ENCODE data around the gene PHF21B.
"Not testable (repeated sequence)": the region's sequence is repeated elsewhere in the genome, so short reads cannot be mapped to it uniquely, and the experiment has no call there.

Gene PHF21B

DNA sequence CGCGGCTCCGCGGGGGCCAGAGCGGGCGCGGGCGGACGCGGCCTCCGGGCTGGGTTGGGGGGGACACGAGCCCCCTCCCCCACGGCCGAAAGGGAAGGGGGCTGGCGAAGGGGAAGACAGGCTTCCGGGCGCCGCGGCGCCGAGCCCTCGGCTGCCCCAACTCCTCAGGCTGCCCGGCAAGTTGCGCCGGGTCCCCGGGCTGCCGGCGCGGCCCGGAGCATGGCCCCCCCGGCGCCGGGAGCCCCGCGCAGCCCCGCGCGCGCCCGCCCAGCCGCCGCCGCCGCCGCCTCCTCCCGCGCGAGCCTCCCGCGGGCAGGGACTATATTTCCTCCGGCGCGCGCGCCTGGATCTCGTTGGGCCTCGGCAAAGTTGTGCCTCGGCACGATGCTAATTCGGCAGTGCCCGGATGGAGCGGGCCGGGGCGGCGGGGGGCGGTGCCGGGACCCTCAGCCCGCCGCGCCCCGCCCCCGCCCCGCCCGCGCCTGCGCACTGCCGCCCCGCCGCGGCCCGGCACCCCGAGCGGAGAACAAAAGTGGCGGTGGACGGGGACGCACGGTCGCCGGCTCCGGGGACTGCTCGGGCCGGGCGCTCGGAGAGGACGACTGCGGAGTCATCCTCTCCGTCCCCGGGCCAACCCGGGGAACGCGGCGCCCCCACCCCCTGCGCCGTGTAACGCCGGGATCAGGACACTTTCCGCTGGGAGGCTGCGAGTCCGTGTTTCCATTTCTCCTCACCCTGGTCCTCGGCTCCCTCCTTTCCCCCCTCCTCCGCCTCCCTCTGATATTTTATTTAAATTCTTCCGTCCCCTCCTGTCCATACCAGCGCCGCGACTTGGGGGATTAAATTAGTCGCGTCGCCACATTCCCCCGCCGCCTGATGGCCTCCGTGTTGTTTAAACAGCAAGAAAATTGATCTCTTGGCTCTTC is at the start of gene PHF21B:
TSS of gene PHF21B (minus strand) at position 400 of the 926 bp plus-strand sequence. CDS start 456 bp downstream, outside the sequence.
- DNase-seq, result no peak

DNA sequence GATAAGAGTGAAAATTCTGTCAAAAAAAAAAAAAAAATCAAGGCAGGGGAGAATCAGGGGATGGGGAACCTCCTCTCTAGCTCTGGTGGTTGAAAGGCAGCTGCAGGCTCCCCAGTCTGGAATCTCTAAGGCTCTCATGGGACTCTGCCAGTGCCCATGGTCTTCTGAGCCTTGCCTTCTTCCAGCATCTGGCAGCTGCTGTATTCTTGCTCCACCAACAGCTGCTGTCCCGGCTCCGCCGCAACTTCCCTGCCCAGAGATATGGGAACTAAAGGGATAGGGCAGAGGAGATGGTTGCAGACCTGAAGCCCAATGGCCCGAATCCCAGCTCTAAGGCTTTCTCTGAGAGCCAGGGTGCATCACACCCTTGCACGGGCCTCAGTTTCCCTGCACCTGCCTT is 49.5 kb upstream of the PHF21B start:
- DNase-seq, result no peak

DNA sequence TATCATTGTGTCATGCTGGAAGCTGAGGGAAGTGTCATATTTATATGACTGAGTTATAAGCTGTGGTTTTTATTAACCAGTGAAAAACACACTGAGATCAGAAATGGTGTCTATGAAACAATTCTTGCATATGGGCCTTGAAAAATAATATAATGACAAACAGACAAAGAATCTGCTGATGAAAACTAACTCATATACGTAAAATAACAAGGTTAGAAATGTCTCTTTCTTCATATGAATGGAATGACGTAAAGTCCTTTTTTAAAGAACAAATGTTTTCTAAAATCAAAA is 48.8 kb upstream of the PHF21B start:
- DNase-seq, result no peak

DNA sequence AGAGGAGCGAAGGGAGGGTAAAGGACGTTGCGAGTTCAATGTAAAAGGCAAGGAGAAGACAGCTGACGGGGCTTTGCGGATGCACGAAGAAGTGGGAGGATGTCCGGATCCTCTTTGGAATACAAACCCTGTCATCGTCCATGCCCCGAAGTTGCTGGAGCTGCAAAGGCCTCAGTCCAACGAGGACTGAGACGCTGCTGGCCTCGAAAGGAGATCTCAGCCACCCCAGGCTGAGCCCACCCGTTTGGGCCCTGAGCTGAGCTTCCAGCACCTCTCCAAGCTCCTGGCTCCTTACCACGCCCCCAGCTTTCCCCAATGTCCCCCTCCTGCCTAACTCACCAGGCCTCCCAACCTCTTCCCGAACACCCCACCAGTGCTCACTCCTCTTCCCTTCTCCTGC is 46.1 kb upstream of the PHF21B start:
- no peak for DNase-seq

DNA sequence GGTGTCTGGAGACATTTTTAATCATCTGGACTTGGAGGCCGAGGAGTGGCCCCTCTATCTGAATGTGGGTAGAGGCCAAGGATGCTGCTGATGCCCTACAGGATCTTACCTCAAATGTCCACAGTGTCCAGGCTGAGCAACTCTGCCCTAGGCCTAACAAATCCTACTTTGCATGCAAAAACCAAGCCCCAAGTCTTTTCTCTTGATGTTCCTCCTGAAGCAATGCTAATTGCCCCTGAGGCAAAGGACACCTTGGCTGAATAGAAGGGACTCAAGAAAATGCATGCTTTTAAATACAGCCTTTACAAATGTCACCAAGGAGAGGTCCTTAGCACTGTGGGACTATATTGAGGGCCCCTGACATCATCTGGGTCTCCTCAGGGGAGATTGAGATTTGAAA is 43.8 kb upstream of the PHF21B start:
- no peak for DNase-seq

DNA sequence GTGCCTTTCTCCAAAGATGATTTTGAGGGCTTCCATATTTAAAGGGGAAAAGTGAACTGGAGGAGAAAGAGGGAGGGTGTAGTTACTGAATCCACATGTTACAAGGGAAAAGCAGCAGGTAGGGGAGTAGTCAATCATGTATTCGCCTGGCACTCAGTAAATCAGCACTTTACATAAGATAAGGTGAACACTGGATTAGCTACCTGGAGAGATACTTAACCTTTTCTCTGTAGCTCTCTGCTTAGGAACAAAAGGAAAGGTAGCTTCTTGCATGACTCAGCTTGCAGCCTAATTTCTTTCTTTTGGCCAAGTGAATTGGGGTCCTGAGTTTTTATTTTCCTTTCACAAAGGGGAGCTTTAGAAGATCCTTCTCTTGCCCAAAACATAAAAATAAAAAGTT is 43.3 kb upstream of the PHF21B start:
- DNase-seq, result no peak

DNA sequence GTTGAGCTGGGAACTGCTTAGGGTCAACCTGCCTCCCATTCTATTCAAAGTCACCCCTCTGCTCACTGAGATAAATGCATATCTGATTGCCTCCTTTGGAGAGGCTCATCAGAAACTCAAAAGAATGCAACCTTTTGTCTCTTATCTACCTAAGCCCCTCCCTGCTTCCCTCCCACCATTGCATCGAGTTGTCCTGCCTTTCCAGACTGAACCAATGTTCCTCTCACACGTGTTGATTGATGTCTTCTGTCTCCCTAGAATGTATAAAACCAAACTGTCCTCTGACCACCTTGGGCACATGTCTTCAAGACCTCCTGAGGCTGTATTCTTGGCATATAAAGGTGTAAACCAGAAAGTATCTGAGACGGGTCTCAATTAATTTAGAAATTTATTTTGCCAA is 42.9 kb upstream of the PHF21B start:
- DNase-seq, result not testable (repeated sequence)

DNA sequence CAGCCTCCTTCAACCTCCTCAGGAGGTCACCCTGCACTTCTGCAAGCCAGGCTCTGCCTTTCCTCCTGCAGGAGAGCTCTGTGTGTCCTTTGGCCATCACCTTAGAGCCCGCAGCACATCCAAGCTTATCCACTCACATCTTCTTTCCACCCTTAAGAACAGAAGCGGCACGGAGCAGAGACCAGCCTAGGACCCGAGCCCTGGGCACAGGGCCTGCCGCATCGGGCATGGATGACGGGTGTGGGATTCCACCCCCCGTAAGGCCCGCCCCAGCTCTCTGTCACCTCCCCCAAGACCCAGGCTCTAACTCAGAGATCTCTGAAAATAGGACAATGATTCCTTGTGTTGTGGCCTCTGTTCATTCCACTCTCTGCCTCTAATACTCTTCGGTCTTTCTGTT is 42.1 kb upstream of the PHF21B start:
- no peak for DNase-seq

DNA sequence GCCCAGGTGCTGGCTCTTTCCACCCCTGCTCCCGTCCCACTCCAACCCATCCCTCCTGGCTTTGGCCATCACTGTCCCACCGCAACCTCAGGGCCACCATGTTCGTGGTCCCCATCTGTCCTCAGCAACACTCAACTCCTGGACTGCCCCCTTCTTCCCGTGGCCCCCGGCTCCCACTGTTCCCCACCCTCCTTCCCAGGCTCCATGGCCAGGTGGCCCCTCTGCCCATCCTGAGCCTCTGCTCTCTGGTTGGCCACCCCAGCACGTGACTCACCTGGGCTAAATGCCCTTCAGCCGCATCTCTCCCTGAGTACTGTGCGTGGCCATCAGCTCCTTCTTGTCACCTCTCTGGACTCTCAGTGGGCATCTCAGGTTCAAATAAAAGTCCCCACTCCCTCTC is 41.6 kb upstream of the PHF21B start:
- DNase-seq, result no peak

DNA sequence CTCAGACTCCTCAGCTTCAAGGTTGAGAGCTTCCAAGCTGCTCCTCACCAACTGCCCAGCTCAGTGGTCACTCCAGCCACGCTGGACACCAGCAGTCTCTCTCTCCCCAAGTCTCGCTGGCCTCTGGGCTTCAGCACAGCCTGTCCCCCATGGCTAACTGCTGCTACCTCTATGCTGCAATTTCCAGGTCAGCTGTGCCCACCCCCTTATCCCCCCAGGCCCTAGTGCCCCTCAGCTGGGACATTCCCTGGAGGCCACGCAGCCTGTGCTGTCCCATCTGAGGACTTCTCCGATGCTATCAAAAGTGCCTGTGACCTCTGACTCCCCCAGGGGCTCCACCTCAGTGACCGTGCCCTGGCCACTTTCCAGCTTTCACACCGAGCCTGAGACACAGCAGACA is 37.5 kb upstream of the PHF21B start:
- DNase-seq, result no peak

DNA sequence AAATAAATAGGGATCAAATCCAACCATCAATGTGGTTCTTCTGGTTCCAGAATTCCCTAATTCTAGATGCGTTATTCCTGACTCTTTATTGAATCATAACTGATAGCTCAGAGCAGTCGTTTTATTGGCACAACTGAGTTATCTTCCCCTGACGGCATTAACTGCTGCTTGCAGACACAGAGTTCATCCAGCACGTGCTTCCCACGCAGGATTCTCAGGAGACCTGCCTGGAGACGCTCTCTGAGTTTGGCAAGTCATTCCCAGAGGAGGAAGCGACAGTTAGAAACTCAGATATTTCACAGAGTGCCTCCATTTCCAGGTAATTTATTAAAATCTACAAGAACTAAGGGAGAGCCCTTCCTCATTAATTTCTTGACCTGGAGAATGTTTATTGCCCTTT is 35.4 kb upstream of the PHF21B start:
- DNase-seq, result no peak

DNA sequence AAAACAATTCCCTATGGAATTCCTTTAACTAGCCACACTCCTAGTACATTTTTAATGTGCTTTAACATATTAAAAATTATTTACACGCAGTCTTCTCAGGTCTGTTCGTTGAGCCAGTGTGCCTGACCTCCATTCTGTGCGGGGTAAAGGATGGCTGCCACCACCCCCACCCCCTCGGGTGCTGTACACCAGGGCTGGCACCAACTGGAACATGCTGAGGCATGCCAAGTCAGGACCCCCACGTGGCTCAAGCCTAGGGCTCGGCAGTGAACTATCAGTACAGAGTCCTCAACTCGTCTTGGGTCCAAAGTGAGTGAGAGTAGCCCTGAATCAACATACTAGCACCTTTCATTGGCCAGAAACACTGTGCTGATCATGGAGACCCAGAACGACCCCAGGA is 32.5 kb upstream of the PHF21B start:
- no peak for DNase-seq

DNA sequence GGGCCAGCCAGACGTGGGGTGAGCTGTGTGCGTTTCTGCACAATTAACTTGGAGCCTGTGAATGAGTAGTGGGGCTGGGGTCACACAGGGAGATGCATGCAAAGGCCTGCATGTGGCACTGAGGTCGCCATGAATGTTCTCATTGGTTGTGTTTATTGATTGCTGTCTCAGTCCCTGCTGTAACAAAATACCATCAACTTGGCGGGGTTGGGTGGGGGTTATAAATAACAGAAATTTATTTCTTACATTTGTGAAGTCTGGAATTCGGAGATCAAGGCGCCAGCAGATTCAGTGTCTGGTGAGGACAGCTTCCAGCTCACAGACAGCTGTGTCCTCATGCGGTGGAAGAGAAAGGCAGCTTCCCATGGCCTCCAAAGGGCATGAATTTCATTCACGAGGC is 29.3 kb upstream of the PHF21B start:
- DNase-seq, result no peak

DNA sequence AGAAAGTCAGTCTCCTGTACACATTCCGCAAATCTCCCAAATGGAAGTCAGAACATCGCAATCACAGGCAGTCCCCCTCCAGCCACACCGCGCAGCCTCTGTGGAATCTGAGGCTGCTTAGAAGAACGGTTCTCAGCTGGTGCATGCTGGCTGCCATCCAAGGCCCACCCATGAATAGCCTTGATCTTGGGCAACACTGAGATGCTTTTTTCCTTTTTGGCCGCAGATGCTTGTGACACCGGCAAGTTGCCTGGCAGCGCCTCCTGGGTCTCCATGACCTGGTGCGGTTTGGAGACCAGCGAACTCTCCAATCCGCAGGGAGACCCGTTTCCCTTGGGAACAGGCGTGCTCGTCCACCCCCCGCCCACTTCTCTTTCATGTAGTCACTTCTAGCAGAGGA is 26.3 kb upstream of the PHF21B start:
- no peak for DNase-seq

DNA sequence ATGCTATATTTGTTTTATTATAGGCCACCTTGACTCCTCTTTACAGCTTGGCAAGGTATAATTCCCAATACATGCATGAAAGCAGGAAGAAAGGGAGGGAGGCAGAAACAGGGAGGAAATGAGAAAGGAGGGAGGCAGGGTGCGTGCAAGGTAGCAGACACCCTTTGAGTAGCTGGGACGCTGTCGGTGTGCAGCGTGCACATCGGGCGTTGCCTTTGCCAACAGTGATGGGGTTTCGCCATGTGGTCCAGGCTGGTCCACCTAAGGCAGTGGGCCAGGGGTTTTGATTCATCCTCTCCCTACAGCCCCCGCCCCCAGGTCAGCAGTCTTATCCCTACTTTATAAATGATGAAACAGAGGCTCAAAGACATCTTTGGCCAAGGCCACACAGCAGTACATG is 25.0 kb upstream of the PHF21B start:
- no peak for DNase-seq

DNA sequence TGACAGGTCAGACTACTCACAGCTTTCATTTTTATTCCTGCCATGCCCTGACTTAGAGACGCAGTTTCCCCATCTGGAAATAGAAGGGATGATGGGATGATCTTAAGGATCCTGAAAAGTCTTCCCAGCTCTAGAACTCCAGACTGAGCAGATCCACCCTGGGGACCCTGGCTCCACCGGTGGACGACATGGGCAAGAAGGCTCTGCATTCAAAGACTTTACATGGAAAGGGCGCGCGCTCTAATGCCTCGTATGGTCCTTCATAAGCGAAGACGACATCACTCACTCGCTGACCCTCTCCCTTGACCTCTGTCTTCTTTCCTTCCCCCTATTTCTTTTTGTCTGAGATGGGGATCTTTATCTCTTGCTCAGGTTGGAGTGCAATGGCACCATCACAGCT is 24.4 kb upstream of the PHF21B start:
- DNase-seq, result no peak

DNA sequence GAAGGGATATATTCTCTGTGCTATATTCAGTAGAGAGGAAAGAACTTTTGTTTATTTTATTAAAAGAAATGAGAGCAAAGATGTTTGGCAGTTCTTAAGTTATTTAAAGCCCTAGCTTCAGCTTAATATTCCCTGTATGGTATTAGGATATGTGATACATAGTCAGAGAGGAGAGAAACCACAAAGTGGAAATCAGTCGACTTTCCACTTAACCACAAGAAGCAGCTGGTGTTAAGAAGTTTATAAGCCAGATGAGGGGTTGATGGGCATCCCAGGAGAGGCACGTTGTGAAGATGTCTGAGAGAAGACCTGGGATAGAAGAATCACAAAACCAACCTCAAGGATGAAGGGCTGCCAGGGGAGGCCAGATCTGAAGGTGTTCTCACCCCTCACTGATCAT is 23.3 kb upstream of the PHF21B start:
- DNase-seq, result no peak

DNA sequence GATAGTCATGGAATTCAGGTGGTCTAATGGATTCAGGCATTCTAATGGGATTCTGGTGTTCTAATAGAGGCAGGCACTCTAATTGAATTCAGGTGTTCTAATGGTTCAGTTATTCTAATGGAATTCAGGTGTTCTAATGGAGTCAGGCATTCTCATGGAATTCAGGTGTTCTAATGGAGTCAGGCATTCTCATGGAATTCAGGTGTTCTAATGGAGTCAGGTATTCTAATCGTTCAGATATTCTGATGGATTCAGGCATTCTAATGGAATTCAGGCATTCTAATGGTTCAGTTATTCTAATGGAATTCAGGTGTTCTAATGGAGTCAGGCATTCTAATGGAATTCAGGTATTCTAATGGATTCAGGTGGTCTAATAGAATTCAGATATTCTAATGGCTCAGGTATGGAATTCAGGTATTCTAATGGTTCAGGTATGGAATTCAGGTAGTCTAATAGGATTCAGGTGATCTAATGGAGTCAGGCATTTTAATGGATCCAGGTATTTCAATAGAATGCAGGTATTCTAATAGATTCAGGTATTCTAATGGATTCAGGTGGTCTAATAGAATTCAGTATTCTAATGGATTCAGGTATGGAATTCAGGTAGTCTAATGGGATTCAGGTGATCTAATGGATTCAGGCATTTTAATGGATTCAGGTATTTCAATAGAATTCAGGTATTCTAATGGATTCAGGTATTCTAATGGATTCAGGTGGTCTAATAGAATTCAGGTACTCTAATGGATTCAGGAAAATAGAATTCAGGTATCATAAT is 22.0 kb upstream of the PHF21B start:
- DNase-seq, result no peak

DNA sequence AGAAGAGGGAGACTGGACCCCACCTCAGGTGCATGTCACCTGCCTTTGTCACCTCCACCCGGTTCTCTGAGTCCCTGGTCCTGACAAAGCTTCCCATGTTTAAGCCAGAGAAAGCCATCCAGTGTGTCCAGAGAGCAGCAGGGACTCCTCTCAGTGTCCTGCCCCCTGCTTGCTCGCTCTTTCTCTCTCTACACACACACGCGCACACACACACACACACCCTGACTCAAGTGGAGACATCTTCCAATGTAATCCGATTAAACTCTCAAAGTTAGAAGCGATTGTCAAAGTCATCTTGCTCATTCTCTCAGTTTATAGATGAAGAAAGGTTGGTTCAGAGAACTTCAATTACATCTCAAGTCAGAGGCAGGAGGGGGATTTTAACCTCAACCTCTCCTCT is 19.7 kb upstream of the PHF21B start:
- no peak for DNase-seq

DNA sequence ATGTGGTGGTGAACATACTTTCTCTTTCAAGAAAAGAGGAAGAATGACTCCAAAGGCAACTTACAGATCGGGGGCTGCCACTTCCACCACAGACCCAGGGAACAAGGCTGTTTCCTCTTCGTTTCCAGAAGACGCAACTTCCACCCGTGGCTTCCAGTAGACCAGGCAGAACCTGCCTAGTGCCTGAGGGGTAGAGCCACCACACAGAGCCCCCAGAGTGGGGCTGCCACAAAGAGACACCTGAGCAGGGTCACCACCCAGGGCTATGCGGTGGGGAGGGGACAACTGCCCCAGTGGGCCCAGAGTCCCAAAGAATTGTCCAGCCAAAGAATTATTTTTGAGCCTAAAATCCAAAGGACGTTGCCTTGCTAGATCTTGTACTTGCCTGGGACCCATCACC is 16.7 kb upstream of the PHF21B start:
- no peak for DNase-seq

DNA sequence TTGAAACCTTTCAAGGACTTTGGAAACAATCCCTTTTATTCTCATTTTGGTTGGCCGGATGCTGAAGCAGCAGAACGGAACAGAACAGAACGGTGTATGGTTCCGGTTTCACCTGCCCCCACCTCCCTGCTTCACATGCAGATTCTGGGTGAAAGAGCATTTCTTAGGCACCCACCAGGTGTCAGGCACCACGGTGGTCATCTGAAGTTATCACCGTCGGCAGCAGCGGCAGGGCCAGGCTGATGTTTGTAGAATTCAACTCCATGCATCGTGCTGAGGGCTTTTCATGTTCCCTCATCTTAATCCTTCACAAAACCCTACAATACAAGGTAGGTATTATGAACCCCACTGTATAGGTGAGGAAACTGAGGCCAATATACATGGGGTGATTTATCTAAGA is 13.6 kb upstream of the PHF21B start:
- DNase-seq, result no peak

DNA sequence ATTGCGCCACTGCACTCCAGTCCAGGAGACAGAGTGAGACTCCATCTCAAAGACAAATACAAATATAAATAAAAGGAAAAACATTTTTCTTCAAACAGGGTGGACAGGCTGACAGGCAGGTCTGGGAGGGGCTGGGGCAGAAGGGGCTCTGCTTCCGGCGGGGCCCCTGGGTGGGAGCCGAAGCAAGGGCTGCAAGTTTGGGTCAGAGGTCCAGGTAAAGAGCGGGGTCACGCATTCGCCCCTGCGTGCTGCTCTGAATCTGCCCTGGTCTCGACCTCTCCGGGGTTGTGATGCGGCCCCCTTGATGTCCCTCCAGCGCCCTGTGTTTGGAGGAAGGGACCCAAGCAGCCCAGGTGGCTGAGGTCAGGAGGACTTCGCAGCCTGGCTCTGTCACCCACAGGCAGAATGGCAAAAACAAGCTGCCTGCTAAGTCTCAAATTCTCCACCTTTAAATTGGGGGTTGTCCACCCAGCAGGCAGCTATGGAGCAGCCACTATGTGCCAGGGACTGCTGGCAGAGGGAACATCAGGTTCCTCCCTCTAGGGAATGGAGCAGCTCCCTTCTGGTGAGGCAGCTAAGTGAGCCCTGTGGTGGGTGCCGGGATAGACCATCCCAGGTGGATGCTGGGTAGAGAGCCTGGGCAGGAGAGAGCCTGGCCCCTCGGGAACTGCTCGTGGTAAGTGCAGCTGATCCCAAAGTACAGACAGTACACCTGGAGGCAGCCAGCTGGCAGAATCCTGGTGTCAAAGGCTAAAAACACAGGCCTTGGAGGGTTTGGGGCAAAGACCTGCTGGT is 10.3 kb upstream of the PHF21B start:
- DNase-seq, result no peak

DNA sequence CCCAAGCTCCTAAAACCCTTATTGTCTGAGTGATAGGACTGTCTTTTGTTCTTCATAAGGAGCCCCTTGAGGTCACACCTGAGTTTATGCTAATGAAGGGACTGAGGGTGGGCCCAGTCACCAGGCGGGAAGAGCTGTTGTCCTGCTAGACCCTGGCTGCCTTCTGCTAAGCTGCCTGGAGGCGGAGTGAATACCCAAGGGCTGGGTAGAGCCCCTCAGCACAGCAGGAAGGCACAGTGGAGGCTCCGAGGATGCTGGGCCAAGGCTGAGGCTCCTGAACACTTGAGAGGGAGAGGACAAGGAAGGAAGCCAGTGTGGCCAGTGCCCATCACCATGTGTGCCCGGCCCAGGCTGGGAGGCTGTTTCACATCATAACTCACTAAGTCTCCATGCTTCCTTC is 4.8 kb upstream of the PHF21B start:
- no peak for DNase-seq

DNA sequence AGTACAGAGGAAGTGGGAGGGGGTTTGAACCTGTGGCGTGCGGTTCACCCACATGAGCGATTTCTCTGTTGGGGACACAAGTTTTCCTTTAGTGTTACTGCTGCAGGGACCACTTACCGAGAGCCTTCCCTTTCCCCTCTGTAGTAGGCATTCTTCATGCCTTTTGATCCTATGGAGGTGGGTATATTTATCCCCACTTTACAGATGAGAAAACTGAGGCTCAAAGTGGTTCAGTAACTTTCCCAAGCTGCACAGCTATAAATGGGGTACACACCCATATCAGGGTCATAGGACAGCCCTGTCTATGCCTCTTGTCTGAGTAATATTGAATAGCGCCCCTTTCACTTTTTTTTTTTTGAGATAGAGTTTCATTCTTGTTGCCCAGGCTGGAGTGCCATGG is 3.3 kb upstream of the PHF21B start:
- no peak for DNase-seq

Data from activated CD8-positive, alpha-beta memory T cell treated with anti-CD3 and anti-CD28 coated beads, Interleukin-2, amount 50 U/mL, for 4 hours (primary cell).